Measurements from ENCODE around the gene KLK4.

KLK4 gene, protein sequence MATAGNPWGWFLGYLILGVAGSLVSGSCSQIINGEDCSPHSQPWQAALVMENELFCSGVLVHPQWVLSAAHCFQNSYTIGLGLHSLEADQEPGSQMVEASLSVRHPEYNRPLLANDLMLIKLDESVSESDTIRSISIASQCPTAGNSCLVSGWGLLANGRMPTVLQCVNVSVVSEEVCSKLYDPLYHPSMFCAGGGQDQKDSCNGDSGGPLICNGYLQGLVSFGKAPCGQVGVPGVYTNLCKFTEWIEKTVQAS

DNA sequence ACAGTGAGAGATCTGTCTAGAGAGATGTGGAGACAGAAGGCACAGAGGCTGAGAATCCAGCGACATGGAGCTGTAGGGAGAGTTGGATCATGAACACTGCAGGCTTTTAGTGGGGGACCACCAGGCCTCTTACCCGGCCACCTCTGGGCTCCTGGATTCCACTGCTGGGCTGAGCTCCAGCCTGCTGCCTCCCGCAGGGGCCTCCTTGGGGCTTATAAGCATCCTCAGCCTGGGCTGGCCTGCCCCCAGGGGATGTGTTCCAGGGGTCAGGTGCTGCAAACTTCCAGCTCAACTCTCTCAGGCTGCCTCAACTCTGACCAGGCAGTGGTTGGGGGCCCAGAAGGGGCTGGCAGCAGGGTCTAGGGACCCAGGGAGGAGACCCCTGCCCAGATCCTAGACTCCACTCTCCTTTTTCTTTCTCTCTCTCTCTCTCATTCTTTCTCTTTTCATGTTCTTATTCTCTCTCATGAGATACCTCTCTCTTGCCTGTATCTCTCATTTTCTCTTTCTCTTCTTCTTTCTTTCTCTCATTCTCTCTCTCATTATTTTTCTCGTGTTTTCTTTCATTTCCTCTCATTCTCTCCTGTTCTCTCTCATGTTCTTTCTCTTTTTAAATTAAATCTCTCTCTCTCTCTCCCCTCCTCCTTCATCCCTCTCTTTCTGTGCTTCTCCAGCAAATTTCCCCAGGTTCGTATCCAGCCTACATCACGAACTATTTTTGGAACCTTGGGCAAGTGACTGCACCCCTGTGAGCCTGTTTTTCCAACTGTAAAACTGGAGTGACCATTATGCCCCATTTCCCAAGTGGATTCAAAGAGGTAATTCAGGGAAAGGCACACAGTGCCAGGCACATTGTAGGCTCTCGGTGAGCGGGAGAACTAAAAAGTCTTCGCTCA lies at the start of gene KLK4:
Gene KLK4 (minus strand): TSS at position 190 of the 896 bp plus-strand sequence. CDS start 657 bp downstream, outside the sequence.
- no peak for DNase-seq (ENCODE audit: low spot score)

DNA sequence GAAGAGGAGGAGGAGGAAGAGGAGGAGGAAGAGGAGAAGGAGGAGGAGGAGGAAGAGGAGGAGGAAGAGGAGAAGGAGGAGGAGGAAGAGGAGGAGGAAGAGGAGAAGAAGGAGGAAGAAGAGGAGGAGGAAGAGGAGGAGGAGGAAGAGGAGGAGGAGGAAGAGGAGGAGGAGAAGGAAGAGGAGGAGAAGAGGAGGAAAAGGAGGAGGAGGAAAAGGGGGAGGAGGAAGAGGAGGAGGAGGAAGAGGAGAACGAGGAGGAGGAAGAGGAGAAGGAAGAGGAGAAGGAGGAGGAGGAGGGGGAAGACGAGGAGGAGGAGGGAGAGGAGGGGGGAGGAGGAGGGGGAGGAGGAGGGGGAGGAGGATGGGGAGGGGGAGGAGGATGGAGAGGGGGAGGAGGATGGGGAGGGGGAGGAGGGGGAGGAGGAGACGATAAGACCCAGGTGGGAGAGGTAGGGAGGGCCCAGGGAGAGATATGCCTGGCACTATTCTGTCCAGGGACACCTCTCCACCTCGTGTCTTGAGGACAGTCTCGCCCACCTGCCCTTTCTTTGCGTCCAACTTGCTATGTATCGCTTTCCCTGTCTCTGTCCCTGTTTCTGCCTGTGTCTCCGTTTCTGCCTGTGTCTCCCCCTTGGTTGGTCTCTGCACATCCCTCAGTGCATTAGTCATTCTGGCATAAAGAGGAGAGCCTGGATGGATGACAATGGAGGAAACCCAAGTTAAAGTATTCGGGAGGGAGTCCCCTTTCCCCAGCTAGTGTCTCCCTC lies 48.7 kb upstream of the KLK4 start:
- DNase-seq (ENCODE audit: low spot score), result no peak

DNA sequence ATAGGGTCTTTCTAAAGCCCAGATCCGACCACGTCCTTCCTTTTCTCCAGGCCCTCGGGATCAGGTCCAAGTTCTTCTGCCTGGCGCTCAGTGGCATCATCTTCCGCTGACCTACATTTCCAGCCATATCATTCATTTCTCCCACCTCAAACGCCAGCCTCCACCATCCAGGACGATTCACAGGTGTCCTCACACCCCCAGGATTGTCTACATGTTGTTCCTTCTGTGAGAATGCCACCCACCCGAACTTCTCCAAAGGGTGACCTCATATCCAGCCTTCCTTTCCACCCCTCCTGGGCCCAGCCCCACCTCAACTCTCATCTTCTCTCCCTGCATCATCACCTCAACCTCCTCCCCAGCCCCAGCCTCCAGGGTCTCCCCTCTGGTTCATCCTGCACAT lies 46.4 kb upstream of the KLK4 start:
- DNase-seq (ENCODE audit: low spot score), result no peak

DNA sequence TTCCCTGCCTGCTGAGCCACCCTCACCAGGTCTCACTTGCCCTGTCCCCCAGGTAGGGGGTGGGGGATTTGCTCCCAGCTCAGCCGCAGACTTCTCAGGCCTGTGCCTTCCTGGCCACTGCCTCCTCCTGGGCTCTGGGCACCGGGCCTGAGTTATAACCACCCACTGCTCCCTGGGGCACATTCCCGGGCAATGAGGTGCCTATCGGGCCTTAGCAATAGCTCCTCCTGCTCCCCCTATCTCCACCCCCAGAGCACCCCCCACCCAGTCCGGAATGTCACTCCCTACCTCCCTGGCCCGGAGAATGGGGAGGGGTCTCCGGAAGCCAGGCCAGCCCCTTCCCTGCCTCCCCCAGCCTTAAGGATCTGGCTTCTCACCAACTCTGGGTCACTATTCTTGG lies 41.7 kb upstream of the KLK4 start, which contains the start of gene KLK5:
Gene KLK5 (minus strand): TSS at position 129 of the 400 bp plus-strand sequence. CDS start 381 bp downstream, outside the sequence.
- DNase-seq (ENCODE audit: low spot score), result no peak

DNA sequence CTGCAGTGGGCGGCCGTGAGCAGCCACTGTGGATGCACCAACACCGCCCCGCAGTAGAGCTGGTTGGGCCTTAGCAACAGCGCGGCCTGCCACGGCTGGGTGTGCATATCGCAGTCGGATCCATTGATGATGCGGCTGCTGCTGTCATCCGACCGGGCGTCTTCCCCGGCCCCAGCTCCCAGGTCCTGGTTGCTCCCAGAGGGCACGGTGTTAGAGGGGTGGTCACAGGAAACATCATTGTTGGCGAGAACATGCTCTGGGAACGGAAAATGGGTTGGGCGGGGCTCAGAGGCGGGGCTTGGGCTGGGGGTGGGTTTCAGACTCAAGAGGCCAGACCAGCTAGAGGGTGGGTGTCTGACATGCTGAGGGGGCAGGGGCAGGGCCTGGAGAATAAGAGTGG lies 38.7 kb upstream of the KLK4 start:
- DNase-seq (ENCODE audit: low spot score), result no peak

DNA sequence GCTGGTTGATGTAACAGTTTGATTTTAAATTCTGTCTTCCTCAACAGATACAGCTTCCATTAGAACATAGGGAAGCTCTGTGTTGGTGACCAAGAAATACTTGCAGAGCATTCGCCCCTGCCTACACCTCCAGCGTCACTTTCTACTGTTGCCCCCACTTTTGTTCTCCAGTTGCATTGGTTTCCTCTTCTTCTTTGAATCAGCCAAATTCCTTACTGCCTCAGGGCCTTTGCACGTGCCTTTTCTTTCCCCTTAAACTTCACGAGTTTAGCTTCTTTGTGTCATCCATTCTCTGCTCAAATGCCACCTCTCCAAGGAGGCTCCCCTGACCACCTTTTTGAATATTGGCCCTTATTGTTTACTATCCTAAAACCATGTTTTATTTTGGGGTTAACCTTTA lies 35.9 kb upstream of the KLK4 start:
- no peak for DNase-seq (ENCODE audit: low spot score)

DNA sequence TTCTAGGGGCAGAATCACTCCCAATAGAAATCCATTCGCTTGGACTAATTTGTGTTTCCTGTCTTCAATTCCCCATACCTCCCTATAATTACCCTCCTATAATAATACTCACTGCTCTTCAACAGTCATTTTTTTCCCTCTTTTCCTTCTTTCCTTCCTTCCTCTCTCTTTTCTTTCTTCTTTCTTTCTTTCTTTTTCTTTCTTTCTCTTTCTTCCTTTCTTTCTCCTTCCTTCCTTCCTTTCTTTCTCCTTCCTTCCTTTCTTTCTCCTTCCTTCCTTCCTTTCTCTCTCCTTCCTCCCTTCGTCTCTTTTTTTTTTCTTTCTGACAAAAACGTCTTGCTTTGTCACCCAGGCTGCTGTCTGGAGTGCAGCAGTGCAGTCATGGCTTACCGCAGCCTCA lies 33.6 kb upstream of the KLK4 start:
- DNase-seq (ENCODE audit: low spot score), result no peak

DNA sequence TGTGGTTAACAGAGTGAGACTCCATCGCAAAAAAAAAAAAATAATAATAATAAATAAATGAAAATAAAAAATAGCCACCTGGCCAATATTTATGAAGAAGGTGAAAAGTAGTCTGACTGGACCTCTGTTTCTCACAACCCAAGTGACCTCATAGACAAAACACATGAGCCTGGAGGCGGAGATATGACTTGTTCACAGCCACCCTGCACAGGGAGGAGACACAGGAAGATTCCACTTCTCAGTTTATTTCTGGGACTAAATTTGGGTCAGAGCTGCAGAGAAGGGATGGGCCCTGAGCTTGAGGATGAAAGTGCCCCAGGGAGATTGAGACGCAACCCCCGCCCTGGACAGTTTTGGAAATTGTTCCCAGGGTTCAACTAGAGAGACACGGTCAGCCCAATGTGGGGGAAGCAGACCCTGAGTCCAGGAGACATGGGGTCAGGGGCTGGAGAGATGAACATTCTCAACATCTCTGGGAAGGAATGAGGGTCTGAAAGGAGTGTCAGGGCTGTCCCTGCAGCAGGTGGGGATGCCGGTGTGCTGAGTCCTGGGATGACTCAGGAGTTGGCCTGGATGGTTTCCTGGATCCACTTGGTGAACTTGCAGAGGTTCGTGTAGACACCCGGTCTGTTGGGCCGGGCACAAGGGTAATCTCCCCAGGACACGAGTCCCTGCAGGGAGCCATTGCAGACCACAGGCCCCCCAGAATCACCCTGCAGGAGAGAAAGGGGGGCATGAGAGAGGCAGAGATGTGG lies 32.1 kb upstream of the KLK4 start:
- no peak for DNase-seq (ENCODE audit: low spot score)

DNA sequence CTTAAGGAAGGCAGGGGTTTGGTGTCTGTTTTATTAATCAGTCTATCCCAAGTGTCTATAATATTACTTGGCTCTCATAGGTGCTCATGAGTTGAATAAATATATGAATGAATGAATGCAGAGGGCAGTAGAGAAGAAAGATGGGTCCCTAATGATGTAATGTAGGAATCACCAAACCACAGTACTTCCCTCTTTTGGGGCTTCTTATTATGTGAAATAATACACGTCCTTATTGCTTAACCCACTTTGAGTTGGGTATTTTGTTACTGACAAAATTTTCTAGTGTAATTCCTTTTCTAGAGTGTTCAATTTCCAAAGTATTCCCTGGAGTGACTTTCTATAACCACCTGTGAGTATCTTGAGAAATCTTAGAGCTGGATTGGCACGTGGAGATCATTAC lies 28.4 kb upstream of the KLK4 start:
- DNase-seq (ENCODE audit: low spot score), result no peak

DNA sequence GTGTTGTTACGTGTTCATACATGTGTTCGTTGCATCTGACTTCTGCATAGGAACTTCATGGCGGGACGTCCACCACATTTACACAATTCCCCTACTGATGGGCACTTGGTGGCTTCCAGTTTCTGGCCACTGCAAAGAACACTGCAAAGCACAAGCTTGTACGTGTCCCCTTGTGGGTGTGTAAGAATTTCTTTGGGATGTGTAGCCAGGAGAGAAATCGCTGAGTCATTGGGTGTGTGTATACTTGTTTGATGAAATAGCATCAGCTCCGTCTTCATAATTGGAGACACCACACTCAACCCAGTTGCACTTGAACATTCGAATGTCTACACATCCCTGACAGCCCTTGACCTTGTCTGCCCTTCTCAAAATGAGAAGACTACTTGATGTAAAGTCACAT lies 22.4 kb upstream of the KLK4 start:
- DNase-seq (ENCODE audit: low spot score), result no peak

DNA sequence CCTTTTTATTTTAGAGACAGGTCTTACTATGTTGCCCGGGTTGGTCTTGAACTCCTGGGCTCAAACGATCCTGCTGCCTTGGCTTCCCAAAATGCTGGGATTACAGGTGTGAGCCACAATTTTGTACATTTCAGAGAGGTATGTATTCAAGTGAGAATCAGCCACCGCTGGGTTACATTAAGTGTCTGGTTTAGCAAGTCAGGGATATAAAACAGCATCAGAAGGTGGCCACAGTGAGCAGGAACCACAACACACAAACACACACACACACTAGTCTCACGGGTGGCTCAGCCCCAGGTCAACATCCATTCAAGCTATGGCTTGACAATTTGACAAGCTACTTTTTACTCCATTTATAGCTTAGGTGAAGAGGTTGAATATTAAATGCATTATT lies 21.5 kb upstream of the KLK4 start:
- no peak for DNase-seq (ENCODE audit: low spot score)

DNA sequence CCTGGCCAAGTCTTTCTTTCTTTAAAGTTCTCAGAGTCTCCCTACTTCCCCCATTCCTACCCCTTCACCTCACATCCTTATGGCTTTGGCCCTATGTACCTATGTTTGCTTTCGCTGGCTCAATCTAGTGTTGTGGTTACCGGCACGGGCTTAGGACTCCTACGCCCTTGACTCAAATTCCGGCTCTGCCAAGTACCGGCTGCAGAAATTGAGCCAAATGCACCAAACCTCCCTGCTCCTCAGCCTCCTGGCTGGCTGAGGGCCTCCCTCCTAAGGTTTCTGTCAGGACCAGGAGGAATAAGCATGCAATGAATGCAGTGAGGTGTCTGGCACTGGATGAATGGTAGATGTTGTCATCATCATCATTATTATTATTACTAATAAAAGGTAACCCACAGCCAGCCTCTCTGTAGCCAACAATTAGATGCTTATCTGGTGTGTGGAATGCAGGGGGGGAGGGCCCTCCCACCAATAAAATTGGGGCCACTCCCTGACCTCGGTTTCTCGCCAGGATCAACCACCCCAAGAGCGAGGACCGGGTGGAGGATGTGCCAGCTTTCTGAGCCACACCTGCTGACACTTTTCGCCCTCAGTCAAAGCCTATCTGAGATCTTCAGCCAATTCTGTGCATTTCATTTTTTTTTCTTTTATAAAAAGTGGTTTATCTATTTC lies 21.0 kb upstream of the KLK4 start:
- DNase-seq (ENCODE audit: low spot score), result no peak

DNA sequence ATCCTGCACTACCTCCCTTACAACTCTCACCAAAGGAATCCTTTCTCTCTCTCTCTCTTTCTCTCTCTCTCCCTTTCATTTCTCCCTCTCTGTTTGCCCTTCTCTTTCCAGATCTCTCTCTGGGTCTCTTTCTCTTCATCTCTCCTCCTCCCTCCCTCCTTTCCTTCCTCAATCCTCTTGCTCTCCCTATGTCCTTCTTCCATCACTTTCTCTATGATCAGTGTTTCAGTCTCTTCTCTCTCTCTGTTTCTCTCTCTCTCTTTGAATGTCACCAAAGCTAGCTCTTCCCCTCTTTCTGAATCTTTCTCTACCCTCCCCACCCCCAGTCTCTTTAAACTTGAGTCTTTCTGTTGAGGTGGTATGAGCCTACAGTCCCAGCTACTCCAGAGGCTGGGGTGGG lies 19.8 kb upstream of the KLK4 start:
- DNase-seq (ENCODE audit: low spot score), result no peak

DNA sequence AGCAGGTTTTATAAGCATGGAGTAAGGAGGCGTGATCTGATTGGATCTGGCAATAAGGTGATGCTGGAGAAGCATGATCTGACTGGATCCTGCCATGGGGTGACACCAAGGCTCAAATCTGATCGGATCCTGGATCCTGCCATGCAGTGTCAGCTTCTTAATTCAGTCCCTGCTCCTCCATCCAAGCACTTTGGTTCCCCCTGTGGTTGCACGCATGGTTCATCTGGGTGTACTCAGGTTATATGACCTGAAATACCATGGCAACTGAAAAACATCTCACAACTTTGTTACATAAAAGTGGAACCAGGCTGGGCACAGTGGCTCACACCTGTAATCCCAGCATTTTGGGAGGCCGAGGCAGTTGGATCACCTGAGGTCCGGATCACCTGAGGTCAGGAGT lies 17.6 kb upstream of the KLK4 start:
- no peak for DNase-seq (ENCODE audit: low spot score)

DNA sequence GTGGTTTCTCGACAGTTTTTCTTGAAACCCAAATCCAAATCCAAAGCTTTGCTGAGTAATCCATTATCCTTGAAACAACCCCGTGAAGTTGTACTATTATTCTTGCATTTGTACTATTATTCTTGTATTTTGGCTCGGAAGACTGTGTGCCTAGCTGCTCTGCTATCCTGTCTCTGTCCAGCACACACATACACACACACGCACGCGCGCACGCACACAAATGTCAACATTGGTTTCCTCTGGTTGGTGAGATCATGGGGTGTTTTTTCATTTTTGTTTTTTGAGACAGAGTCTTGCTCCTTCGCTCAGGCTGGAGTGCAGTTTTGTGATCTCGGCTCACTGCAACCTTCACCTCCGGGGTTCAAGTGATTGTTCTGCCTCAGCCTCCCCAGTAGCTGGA lies 14.9 kb upstream of the KLK4 start:
- no peak for DNase-seq (ENCODE audit: low spot score)

DNA sequence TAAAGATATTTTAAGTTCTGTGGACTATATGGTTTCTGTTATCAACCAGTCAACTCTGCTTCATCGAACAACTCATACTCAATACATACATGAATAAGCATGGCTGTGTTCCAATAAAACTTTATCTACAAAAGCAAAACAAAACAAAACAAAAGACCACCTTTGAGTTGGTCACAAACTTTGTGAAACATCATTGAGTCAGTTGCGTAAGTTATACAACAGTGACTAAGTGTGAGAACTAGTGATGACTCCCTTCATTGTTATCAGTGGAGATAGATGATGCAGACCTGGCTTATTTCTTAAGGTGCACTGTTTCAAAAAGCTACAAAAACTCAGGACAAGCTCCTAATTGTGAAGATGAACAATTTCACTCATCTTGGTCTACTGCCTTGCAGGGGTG lies 14.5 kb upstream of the KLK4 start:
- DNase-seq (ENCODE audit: low spot score), result no peak

DNA sequence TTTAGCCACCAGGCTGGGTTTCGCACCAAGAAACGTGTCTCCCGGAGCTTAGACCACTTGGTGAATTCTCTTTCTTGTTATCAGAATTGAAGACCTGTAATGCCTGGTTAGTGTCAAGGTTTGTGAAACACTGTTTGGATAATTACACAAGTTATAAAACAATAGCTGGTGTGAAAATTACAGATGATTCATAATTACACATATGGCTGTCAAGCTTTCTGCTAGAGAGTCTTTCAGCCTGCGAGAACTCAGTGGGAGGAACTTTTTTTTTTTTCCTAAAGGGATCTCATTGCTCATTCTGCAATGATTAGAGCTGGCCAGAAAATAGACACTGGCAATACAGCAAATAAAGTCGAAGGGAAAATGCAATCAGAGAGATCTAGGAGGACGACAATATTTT lies 13.4 kb upstream of the KLK4 start:
- DNase-seq (ENCODE audit: low spot score), result no peak

DNA sequence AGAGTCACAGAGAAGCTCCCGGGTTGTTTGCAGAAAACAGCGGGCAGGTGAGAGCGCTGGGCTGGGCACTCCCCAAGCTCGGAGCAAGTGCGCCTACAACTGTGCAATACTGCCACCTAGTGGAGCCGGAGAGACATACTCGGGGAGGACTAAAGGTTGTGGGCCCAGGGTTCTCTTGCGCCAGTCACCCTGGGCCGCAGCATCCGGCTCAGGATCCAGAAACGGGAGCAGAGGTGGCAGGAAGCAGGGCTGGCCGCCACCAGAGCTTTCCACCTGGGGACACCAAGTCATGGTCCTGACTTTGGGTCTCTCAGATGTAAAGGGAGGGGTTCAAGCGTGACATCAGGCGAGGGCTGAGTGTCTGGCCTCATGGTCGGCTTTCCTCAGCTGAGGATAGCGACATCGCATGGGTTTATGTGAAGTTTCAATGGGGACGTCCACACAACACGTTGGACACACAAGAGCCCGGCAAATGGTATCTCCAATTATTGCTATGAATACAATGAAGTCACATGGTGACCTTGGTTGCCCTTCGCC lies 11.2 kb upstream of the KLK4 start:
- peak; percentile 77 for DNase-seq (ENCODE audit: low spot score)

DNA sequence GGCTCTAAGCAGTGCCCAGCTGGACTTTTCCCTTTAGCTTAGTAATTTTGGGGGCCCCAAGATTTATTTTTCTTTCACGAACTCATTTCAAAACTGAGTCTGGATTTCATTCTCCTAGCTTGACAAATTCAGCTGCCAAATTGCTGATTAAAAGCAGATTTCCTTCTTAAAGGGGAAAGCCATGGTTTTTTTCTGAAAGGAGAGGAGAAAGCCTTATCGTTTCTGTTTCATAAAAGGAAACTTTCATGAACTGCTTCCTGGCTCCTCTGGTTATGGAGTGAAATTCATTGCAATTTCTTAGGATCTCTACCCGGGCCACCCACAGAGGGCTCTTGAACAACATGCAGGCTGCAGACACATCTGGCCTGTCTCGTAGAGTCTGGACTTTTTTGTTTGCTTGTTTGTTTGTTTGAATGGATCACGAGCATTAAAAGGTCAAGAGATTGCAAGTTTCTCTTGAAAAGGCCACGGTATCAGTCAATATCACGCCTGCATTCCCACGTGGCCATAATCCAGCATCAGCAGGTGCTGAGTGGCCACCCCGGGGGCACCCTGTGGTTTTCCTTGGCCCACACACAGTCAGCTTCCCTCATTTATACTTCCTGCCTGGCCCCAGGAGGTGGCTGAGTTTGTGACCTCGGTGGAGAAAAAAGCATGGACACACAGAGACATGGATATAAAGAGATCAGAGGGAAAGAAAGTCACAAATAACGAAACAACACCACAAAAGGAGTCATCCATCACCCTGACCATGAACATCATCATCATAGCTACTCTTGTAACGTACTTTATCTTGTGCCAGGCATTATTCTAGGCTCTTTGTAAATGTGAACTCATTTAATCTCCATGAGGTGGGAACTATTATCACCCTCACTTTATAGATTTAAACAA lies 10.5 kb upstream of the KLK4 start:
- no peak for DNase-seq (ENCODE audit: low spot score)

DNA sequence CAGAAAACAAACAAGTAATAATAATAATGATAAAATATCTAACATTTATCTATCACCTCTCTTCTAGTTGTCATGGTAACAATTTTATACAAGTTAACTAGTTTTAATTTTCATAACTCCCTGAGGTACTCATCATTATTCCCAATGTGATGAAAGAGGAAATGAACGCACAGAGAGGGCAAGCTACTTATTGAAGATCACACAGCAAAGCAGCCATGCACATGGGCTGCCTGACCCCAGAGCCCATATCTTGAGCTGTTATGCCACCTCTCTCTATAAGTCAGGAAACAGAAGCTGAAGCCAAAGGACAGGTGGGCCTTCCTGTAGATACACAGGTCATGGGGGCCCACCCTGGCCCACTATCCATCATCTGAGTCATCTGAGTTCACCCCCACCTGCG lies 4.9 kb upstream of the KLK4 start:
- DNase-seq (ENCODE audit: low spot score), result no peak

Measured in HuH-7.5 (cell line).